HG02852 (cell line): Measurements from ENCODE around the gene SEMA3A.
"Not testable (repeated sequence)": the region's sequence is repeated elsewhere in the genome, so short reads cannot be mapped to it uniquely, and the experiment has no call there.

Experiments
- ATAC-seq: cut with Tn5 transposase; IDR thresholded peaks from one replicate; pipeline ENCODE4 v1.9.1; 2021; ENCODE audit warnings: mild to moderate bottlenecking, moderate library complexity; ENCODE audit not compliant: unreplicated experiment

The SEMA3A gene

GRCh38 chr7:84070770-84071169, 123.8 kb downstream of the SEMA3A start:
- no peak for ATAC-seq

GRCh38 chr7:84069999-84070500, 124.5 kb downstream of the SEMA3A start:
- no peak for ATAC-seq

- no peak for ATAC-seq
These were observed 125.6 kb downstream of the SEMA3A start for GRCh38 chr7:84069033-84069432.

- ATAC-seq = not testable (repeated sequence)
These were observed 132.1 kb downstream of the SEMA3A start for GRCh38 chr7:84062489-84062901.

GRCh38 chr7:84060760-84061261, 133.8 kb downstream of the SEMA3A start:
- ATAC-seq = no peak

- no peak for ATAC-seq
These were observed 134.6 kb downstream of the SEMA3A start for GRCh38 chr7:84060000-84060399.

GRCh38 chr7:84058311-84059076, 136.1 kb downstream of the SEMA3A start:
- no peak for ATAC-seq

GRCh38 chr7:84057576-84057975, 137.0 kb downstream of the SEMA3A start:
- ATAC-seq = no peak

- no peak for ATAC-seq
These were observed 138.5 kb downstream of the SEMA3A start for GRCh38 chr7:84055904-84056605.

GRCh38 chr7:84055199-84055598, 139.4 kb downstream of the SEMA3A start:
- not testable (repeated sequence) for ATAC-seq

GRCh38 chr7:84049071-84049836, 145.3 kb downstream of the SEMA3A start:
- no peak for ATAC-seq

- no peak for ATAC-seq
These were observed 147.5 kb downstream of the SEMA3A start for GRCh38 chr7:84047085-84047484.

- no peak for ATAC-seq
These were observed 149.8 kb downstream of the SEMA3A start for GRCh38 chr7:84044834-84045233.

- ATAC-seq = no peak
These were observed 150.9 kb downstream of the SEMA3A start for GRCh38 chr7:84043661-84044191.

GRCh38 chr7:84042110-84042539, 152.5 kb downstream of the SEMA3A start:
- ATAC-seq = no peak

- ATAC-seq = no peak
These were observed 152.9 kb downstream of the SEMA3A start for GRCh38 chr7:84041649-84042048.

GRCh38 chr7:84040355-84040754, 154.2 kb downstream of the SEMA3A start:
- ATAC-seq = no peak

- no peak for ATAC-seq
These were observed 155.2 kb downstream of the SEMA3A start for GRCh38 chr7:84039432-84039831.

GRCh38 chr7:84027678-84028077, 166.9 kb downstream of the SEMA3A start:
- no peak for ATAC-seq

GRCh38 chr7:84025332-84025927, 169.2 kb downstream of the SEMA3A start:
- ATAC-seq = no peak
